Stomach (tissue), 9 donors: Measurements from ENCODE around the gene DLGAP1. TPM values are rescaled to one million over a fixed set of nuclear protein-coding genes. Genes with fewer than 3 reads are reported as not detected.
A peak's percentile ranks its signal among the peaks of the same experiment; 100 is the strongest.

ENCODE experiments used
- DNase-seq, 2 donors: peaks; one replicate each; pipeline versions ENCODE4 v3.0.0 to v3.0.0-alpha.2; 2013 to 2019
- H3K27ac ChIP-seq, 5 donors: fragments of 200-600 bp in 4 of 5; sonication (generic) in 4 of 5; one replicate each; pipeline ENCODE4 v1.5.1; 2013 to 2019; ENCODE audit warnings: mild to moderate bottlenecking in 1 of 5, moderate library complexity in 1 of 5
- H3K27me3 ChIP-seq, 3 donors: fragments of 200-600 bp; sonication (generic); one replicate each; pipeline ENCODE4 v1.5.1; 2017 to 2019; ENCODE audit warnings: mixed run types in 1 of 3
- H3K36me3 ChIP-seq, 4 donors: fragments of 200-600 bp; sonication (generic); 1 replicate in 3 of 4; 2 replicates in 1 of 4; pipeline ENCODE4 v1.5.1; 2016 to 2019
- H3K4me1 ChIP-seq, 4 donors: fragments of 200-600 bp; sonication (generic); one replicate each; pipeline ENCODE4 v1.5.1; 2016 to 2019
- H3K4me3 ChIP-seq, 4 donors: fragments of 200-600 bp; sonication (generic) in 3 of 4; one replicate each; pipeline ENCODE4 v1.5.1; 2016 to 2019; ENCODE audit warnings: mild to moderate bottlenecking in 1 of 4
- H3K9me3 ChIP-seq, 4 donors: fragments of 200-600 bp; sonication (generic); one replicate each; pipeline ENCODE4 v1.5.1; 2016 to 2019
- EP300 ChIP-seq: sonication (generic); formaldehyde crosslinking; IDR thresholded peaks from one replicate; pipeline ENCODE4 v1.6.1; 2017; ENCODE audit warnings: antibody characterized with exemption
- POLR2A ChIP-seq, 4 donors: fragments of 450-650 bp; IDR thresholded peaks; one replicate each; pipeline ENCODE4 v1.6.1; 2016; ENCODE audit warnings: antibody characterized with exemption in 4 of 4, control low read depth in 2 of 4, mild to moderate bottlenecking in 1 of 4, moderate library complexity in 1 of 4
- POLR2AphosphoS5 ChIP-seq, 3 donors: sonication (generic); formaldehyde crosslinking; IDR thresholded peaks; one replicate each; pipeline ENCODE4 v1.6.1; 2016; ENCODE audit warnings: antibody characterized with exemption in 3 of 3
- WGBS, 5 donors: extraction: QIAGEN DNeasy Blood & Tissue Kit in 3 of 5; methylation state at CpG; one replicate each; pipeline versions ENCODE4 v1.1.5 to v1.1.7; 2013 to 2018; 5-methylcytosine and 5-hydroxymethylcytosine counted together
- intact Hi-C: fragments of 100-400 bp; cut with DNase I; formaldehyde crosslinking; loops from one replicate; pipeline ENCODE4 v1.15.1; 2023; ENCODE audit warnings: low total_unique reads
- polyA plus RNA-seq, 3 donors: library from polyadenylated mRNA; stranded (reverse); fragments of 200-250 nt; gene quantifications; one replicate each; pipeline ENCODE4 v1.2.3, GENCODE V29; 2013
- small RNA-seq, 4 donors: library from RNA; depleted of rRNA; stranded (forward); fragments of <200 nt; gene quantifications; one replicate each; pipeline ENCODE3, GENCODE V24; 2016
- total RNA-seq, 5 donors: library from RNA; depleted of rRNA; stranded (reverse); fragments of >200 nt; gene quantifications; one replicate each; pipeline versions ENCODE4 v1.1.0 to v1.2.3, GENCODE V29; 2014 to 2016
- TF ChIP-seq, protein P1 (sequence below), 7 experiments: fragments of 450-650 bp in 4 of 7; fragments of 200-600 bp in 3 of 7; sonication (generic) in 3 of 7; IDR thresholded peaks; one replicate each; pipeline ENCODE4 v1.5.1; 2016 to 2019; ENCODE audit warnings: antibody characterized with exemption in 7 of 7, control low read depth in 2 of 7, mild to moderate bottlenecking in 1 of 7
- donor health status: healthy with polysubstance abuse.
- donor health status: Bipolar disorder and iron deficiency.
- donor health status: healthy.

Gene DLGAP1
- total and polyA plus RNA-seq, 8 donors = 0.06 to 7.0 (median 1.3) TPM; not detected in 1

DNA sequence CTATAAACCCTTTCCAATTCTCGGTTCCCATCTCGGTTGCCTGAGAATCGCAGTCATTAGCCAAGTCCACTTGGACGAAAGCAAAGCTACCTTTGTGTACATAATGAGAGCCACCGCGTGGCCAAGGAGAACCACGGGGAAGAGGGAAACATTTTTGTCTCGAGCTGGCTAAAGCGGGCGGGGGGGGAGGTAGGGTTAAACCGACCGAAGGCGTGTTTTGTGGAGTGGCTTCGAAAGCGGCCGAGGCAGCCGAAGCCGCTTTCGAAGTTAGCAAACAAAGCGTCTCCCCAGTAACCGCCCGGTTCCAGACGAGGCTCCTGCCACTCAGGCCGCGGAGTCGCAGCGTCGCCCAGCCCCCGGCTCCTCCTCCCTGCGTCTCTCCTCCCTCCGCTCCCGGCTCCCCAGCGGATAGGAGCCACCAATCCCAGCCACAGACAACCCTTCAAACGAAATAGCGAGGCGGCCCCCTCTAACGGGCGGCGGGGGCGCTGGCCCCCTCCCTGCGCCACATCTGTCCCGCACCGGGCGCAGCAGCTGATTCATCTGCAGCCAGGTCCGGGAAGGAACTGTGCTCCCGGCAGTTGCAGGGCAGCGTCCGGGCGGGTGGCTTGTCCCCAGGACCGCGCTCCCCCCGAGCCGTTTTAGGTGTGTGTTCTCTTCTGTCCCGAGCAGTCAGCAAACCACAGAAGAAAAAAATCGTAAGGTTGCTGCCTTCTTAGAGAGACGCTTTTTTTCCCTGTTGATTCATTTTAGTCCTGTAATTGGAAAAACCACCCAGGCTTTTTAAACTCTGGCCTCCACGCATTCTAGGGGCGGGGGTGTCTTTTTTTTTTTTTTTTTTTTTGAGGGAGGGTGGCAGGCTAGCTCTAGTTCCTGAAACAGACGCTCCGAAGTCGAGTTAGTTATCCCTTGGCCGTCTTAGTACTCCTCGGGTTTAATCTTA is 1006.9 kb downstream of the DLGAP1 start:
- DNase-seq = peak; percentile 94 to 99
- intact Hi-C loops = no loop called here
- Histone ChIP-seq H3K9me3 (no peaks in the 10 kb centered on the region), H3K27me3 (no peaks in the 10 kb centered on the region), H3K4me3 (peak overlapping the region; percentile 69 to 86 (median 78)), H3K4me1 (peaks cover 14 to 25% (median 20%) of the 10 kb centered on the region in 4 donors), H3K27ac (peak overlapping the region; percentile 94 to 99 (median 99)), H3K36me3 (no peaks in the 10 kb centered on the region)
- no peak for TF ChIP-seq EP300
- TF ChIP-seq POLR2A (IDR thresholded peaks at IDR 0.05) = peak in 2 of 4 donors; percentile 44 to 86
- TF ChIP-seq POLR2AphosphoS5 (IDR thresholded peaks at IDR 0.05) = peak; percentile 74 to 97 (median 92)
- TF ChIP-seq, protein P1, sequence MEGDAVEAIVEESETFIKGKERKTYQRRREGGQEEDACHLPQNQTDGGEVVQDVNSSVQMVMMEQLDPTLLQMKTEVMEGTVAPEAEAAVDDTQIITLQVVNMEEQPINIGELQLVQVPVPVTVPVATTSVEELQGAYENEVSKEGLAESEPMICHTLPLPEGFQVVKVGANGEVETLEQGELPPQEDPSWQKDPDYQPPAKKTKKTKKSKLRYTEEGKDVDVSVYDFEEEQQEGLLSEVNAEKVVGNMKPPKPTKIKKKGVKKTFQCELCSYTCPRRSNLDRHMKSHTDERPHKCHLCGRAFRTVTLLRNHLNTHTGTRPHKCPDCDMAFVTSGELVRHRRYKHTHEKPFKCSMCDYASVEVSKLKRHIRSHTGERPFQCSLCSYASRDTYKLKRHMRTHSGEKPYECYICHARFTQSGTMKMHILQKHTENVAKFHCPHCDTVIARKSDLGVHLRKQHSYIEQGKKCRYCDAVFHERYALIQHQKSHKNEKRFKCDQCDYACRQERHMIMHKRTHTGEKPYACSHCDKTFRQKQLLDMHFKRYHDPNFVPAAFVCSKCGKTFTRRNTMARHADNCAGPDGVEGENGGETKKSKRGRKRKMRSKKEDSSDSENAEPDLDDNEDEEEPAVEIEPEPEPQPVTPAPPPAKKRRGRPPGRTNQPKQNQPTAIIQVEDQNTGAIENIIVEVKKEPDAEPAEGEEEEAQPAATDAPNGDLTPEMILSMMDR (IDR thresholded peaks at IDR 0.05) = no peak
- 0% methylated on average over 56 to 63 of the region's 63 CpGs for WGBS, 5 donors

- peak overlapping the region; percentile 94 to 99 (median 99) for H3K27ac ChIP-seq
- H3K9me3 ChIP-seq = no peaks in the 10 kb centered on the region
- DNase-seq = peak; percentile 37 to 91
- no peaks in the 10 kb centered on the region for H3K36me3 ChIP-seq
- 4 to 5% (median 4%) methylated on average over 22 of the region's 22 CpGs for WGBS, 5 donors
- intact Hi-C loops = no loop called here
- peaks cover 9 to 17% (median 14%) of the 10 kb centered on the region in 4 donors for H3K4me1 ChIP-seq
- no peaks in the 10 kb centered on the region for H3K27me3 ChIP-seq
- TF ChIP-seq, protein P1 (IDR thresholded peaks at IDR 0.05) = no peak
- no peak for TF ChIP-seq POLR2A (IDR thresholded peaks at IDR 0.05)
- peak in 1 of 3 donors; percentile 17 for TF ChIP-seq POLR2AphosphoS5 (IDR thresholded peaks at IDR 0.05)
- no peak for TF ChIP-seq EP300
- peak overlapping the region; percentile 69 to 86 (median 78) for H3K4me3 ChIP-seq
These were observed 1007.8 kb downstream of the DLGAP1 start for GRCh38 chr18:3447068-3447894.

Small RNA genes within 50 kb of the gene (small RNA-seq; reads per million reads assigned to genes)
- gene AP005208.1 (0 reads per million in 4 donors), gene AP005403.1 (0 reads per million in 4 donors), gene MIR6718 (0 reads per million in 4 donors), gene RN7SL39P (0 reads per million in 4 donors), gene RNU6-831P (0 reads per million in 4 donors)
